ENCODE data around the gene KCNN4. TPM values are rescaled to one million over a fixed set of nuclear protein-coding genes. Genes with fewer than 3 reads are reported as not detected.

The KCNN4 gene
- total RNA-seq, 2 donors from 2014 or later = 91.6 to 118 TPM

GRCh38 chr19:43748685-43749084, 32.1 kb downstream of the KCNN4 start:
- DNase-seq (no peak), ATAC-seq (replicated peaks in 1 of 2) (no peak)
- peak overlapping the region; percentile 76 for H3K27ac Mint-ChIP-seq
- H3K4me1 Mint-ChIP-seq (ENCODE audit: low read depth) = peaks cover 59% of the 10 kb centered on the region
- peaks cover 36 to 38% of the 10 kb centered on the region in 2 donors for H3K36me3 Mint-ChIP-seq (ENCODE audit: insufficient read depth in 2 of 2)
- no peak overlapping the region for H3K4me3 Mint-ChIP-seq
- H3K27me3 Mint-ChIP-seq (ENCODE audit: low read depth) = no peaks in the 10 kb centered on the region
- peaks cover 0 to 2% of the 10 kb centered on the region in 2 donors for H3K9me3 Mint-ChIP-seq

DNA sequence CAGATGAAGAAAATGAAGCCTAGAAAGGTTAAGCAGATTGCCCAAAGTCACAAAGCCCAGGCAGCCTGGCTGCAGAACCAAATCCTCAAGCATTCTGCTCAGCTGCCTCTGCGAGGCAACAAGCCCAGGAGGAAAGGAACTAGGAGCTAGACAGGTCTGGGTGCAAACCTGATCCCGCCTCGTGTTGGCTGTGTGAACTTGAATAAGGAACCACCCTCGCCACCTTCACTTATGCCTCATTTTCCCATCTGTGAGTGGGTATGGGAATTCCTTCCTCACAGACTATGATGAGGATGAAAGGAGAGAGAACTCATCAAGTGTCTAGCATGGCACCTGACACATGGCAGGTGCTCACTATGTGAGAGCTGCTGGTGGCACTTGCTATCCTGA, 32.6 kb downstream of the KCNN4 start:
- H3K4me3 Mint-ChIP-seq = peak overlapping the region in 1 of 2 donors; percentile 52
- no peak for DNase-seq
- peak overlapping the region; percentile 62 for H3K27ac Mint-ChIP-seq
- no peaks in the 10 kb centered on the region for H3K27me3 Mint-ChIP-seq (ENCODE audit: low read depth)
- H3K4me1 Mint-ChIP-seq (ENCODE audit: low read depth) = peaks cover 54% of the 10 kb centered on the region
- H3K36me3 Mint-ChIP-seq (ENCODE audit: insufficient read depth in 2 of 2) = peaks cover 37 to 38% of the 10 kb centered on the region in 2 donors
- peaks cover 0 to 2% of the 10 kb centered on the region in 2 donors for H3K9me3 Mint-ChIP-seq
- no peak for ATAC-seq (replicated peaks in 1 of 2)

- no peaks in the 10 kb centered on the region for H3K9me3 Mint-ChIP-seq
- peaks cover 49% of the 10 kb centered on the region for H3K4me1 Mint-ChIP-seq (ENCODE audit: low read depth)
- no peaks in the 10 kb centered on the region for H3K27me3 Mint-ChIP-seq (ENCODE audit: low read depth)
- H3K27ac Mint-ChIP-seq = peak overlapping the region; percentile 62
- H3K36me3 Mint-ChIP-seq (ENCODE audit: insufficient read depth in 2 of 2) = peaks cover 36 to 39% of the 10 kb centered on the region in 2 donors
- H3K4me3 Mint-ChIP-seq = peak overlapping the region; percentile 15 to 52
- peak in 1 of 2 donors; percentile 15 for DNase-seq
- peak in 1 of 2 donors; percentile 28 for ATAC-seq (replicated peaks in 1 of 2)
Observed at GRCh38 chr19:43747557-43748204, 33.1 kb downstream of the KCNN4 start.

DNA sequence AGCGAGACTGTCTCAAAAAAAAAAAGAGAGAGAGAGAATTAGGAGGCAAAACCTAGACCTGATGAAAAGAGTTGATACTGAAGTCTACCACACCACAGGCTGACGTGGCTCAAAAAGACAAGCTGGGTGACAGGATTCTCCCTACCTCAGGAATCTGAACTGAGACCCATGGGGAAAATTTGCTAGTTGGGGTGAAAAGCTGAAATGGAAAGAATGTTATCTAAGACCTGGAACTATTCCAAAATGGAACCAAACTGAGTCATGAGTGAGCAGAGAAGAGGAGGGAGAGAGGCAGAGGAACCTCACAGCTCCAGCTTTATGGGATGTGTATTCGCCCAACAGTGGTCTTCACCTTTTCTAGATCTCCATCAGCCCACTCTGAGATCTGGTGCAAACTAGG, 37.7 kb downstream of the KCNN4 start:
- no peaks in the 10 kb centered on the region for H3K27me3 Mint-ChIP-seq (ENCODE audit: low read depth)
- DNase-seq (no peak), ATAC-seq (replicated peaks in 1 of 2) (no peak)
- H3K27ac Mint-ChIP-seq = peak overlapping the region; percentile 78
- H3K4me1 Mint-ChIP-seq (ENCODE audit: low read depth) = peaks cover 20% of the 10 kb centered on the region
- no peak overlapping the region for H3K4me3 Mint-ChIP-seq
- peaks cover 25 to 43% of the 10 kb centered on the region in 2 donors for H3K36me3 Mint-ChIP-seq (ENCODE audit: insufficient read depth in 2 of 2)
- H3K9me3 Mint-ChIP-seq = no peaks in the 10 kb centered on the region

GRCh38 chr19:43741075-43741825, 39.5 kb downstream of the KCNN4 start:
- Mint-ChIP-seq H3K27me3 (ENCODE audit: low read depth) (no peaks in the 10 kb centered on the region), H3K9me3 (no peaks in the 10 kb centered on the region), H3K27ac (peak overlapping the region; percentile 5), H3K36me3 (ENCODE audit: insufficient read depth in 2 of 2) (peaks cover 18 to 43% of the 10 kb centered on the region in 2 donors), H3K4me1 (ENCODE audit: low read depth) (peaks cover 16% of the 10 kb centered on the region), H3K4me3 (no peak overlapping the region)
- ATAC-seq (replicated peaks in 1 of 2) = no peak
- DNase-seq = no peak

DNA sequence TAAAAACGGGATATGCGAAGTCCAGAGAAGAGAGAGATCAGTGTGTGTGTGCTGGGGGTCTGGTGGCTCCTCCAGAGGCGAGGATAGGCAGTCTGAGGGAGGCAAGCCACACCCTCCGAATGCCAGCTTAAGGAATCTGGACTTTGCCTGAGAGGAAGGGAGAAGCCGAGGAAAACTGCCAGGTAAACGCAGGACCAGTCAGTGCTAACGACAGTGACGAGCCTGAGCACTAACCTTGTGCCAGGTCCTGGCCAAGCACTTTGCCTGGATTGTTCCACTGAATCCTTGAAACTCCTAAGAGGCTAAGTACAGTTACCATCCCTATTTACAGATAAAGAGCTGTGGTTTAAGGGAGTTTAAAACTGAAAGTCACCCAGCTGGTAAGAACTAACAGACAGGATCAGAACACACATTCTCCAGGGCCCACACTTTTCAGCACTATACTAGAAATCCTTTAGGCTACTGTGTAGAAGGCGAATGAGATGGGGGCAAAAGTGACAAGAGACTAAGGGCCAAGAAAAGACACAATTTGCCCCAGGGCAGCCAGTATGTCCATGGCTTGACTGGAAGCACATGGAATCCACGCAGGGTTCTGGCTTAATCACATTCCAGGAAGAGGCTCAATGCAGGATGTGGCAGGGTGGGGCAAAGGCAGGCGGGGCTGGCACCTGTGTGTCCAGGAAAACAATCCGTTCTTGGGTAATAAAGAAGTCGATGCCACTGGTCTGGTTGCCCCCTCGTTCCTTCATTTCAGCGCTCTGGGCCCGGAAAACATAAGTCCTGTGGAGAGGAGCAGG, 41.1 kb downstream of the KCNN4 start:
- H3K27ac Mint-ChIP-seq = peak overlapping the region; percentile 21
- peaks cover 5% of the 10 kb centered on the region for H3K4me1 Mint-ChIP-seq (ENCODE audit: low read depth)
- peak overlapping the region in 1 of 2 donors; percentile 15 for H3K4me3 Mint-ChIP-seq
- DNase-seq = no peak
- peaks cover 17 to 38% of the 10 kb centered on the region in 2 donors for H3K36me3 Mint-ChIP-seq (ENCODE audit: insufficient read depth in 2 of 2)
- H3K9me3 Mint-ChIP-seq = no peaks in the 10 kb centered on the region
- H3K27me3 Mint-ChIP-seq (ENCODE audit: low read depth) = no peaks in the 10 kb centered on the region
- no peak for ATAC-seq (replicated peaks in 1 of 2)

DNA sequence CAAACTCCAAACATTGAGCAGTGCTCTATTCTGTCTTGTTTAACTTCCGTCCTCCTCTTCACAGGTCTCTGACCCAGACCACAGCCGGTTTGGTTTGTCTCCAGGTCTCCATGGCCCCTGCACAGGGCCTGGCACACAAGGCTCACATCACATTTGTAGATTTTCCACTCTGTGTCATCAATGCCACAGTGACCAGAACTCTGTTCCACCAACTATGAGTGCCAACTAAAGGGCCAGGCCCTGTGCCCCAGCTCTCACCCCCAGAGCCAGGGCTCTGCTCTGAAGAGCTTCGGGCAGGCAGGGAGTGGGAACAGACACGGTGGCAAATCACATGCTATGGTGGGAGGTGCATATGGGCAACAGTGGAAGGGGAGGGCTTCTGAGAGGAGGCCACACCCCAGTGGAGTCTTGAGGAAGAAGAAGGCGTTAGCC, 42.0 kb downstream of the KCNN4 start:
- peaks cover 13 to 32% of the 10 kb centered on the region in 2 donors for H3K36me3 Mint-ChIP-seq (ENCODE audit: insufficient read depth in 2 of 2)
- ATAC-seq (replicated peaks in 1 of 2) (peak in 1 of 2 donors; percentile 52), DNase-seq (no peak)
- H3K4me3 Mint-ChIP-seq = peak overlapping the region in 1 of 2 donors; percentile 15
- peaks cover 5% of the 10 kb centered on the region for H3K4me1 Mint-ChIP-seq (ENCODE audit: low read depth)
- no peaks in the 10 kb centered on the region for H3K9me3 Mint-ChIP-seq
- H3K27me3 Mint-ChIP-seq (ENCODE audit: low read depth) = no peaks in the 10 kb centered on the region
- peak overlapping the region; percentile 21 for H3K27ac Mint-ChIP-seq

- H3K36me3 Mint-ChIP-seq (ENCODE audit: insufficient read depth in 2 of 2) = peaks cover 7 to 22% of the 10 kb centered on the region in 2 donors
- H3K4me1 Mint-ChIP-seq (ENCODE audit: low read depth) = peaks cover 5% of the 10 kb centered on the region
- ATAC-seq (replicated peaks in 1 of 2) (no peak), DNase-seq (no peak)
- H3K4me3 Mint-ChIP-seq = no peak overlapping the region
- H3K27ac Mint-ChIP-seq = no peak overlapping the region
- H3K27me3 Mint-ChIP-seq (ENCODE audit: low read depth) = no peaks in the 10 kb centered on the region
- no peaks in the 10 kb centered on the region for H3K9me3 Mint-ChIP-seq
Observed at GRCh38 chr19:43735957-43736356, 44.8 kb downstream of the KCNN4 start.

- no peak overlapping the region for H3K27ac Mint-ChIP-seq
Observed at GRCh38 chr19:43735013-43735412, 45.8 kb downstream of the KCNN4 start.

DNA sequence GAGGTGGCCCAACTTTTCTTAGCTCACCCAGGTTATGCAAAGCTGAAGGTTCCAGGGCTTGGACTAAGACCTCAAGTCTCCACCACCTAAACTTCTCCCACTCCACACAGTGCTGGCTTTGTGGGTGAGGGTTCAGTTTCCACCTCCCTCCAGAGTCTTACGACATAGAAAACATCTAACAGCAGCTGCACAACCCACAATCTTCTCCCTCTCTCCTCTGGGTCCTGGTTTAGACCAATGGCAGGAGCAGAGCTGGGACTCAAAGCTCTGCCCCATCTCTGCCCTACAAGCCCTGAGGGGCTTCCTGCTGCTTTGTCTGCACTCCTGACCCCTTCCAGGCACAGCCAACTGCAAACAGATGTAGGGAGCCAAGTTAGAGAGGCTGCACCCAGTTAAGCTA, 48.9 kb downstream of the KCNN4 start:
- H3K4me1 Mint-ChIP-seq (ENCODE audit: low read depth) = no peaks in the 10 kb centered on the region
- no peaks in the 10 kb centered on the region for H3K27me3 Mint-ChIP-seq (ENCODE audit: low read depth)
- no peak overlapping the region for H3K27ac Mint-ChIP-seq
- H3K36me3 Mint-ChIP-seq (ENCODE audit: insufficient read depth in 2 of 2) = peaks cover 2 to 17% of the 10 kb centered on the region in 2 donors
- H3K4me3 Mint-ChIP-seq = no peak overlapping the region
- no peak for DNase-seq
- no peaks in the 10 kb centered on the region for H3K9me3 Mint-ChIP-seq
- ATAC-seq (replicated peaks in 1 of 2) = no peak

More at GRCh38 chr19:43735013-43735412, 45.8 kb downstream of the KCNN4 start:
- H3K36me3 Mint-ChIP-seq (ENCODE audit: insufficient read depth in 2 of 2) = peaks cover 5 to 18% of the 10 kb centered on the region in 2 donors
- no peaks in the 10 kb centered on the region for H3K9me3 Mint-ChIP-seq
- H3K4me3 Mint-ChIP-seq = no peak overlapping the region
- no peak for DNase-seq
- H3K27me3 Mint-ChIP-seq (ENCODE audit: low read depth) = no peaks in the 10 kb centered on the region
- no peak for ATAC-seq (replicated peaks in 1 of 2)
- peaks cover 5% of the 10 kb centered on the region for H3K4me1 Mint-ChIP-seq (ENCODE audit: low read depth)

- Mint-ChIP-seq H3K36me3 (ENCODE audit: insufficient read depth in 2 of 2) (peaks cover 0 to 15% of the 10 kb centered on the region in 2 donors), H3K9me3 (no peaks in the 10 kb centered on the region), H3K27me3 (ENCODE audit: low read depth) (no peaks in the 10 kb centered on the region), H3K4me3 (no peak overlapping the region), H3K4me1 (ENCODE audit: low read depth) (no peaks in the 10 kb centered on the region), H3K27ac (no peak overlapping the region)
- DNase-seq (no peak), ATAC-seq (replicated peaks in 1 of 2) (no peak)
Observed at GRCh38 chr19:43731346-43731745, 49.4 kb downstream of the KCNN4 start.

- DNase-seq (no peak), ATAC-seq (replicated peaks in 1 of 2) (no peak)
- Mint-ChIP-seq H3K4me3 (no peak overlapping the region), H3K9me3 (no peaks in the 10 kb centered on the region), H3K4me1 (ENCODE audit: low read depth) (no peaks in the 10 kb centered on the region), H3K27ac (no peak overlapping the region), H3K36me3 (ENCODE audit: insufficient read depth in 2 of 2) (peaks cover 0 to 10% of the 10 kb centered on the region in 2 donors), H3K27me3 (ENCODE audit: low read depth) (no peaks in the 10 kb centered on the region)
Observed at GRCh38 chr19:43729919-43730318, 50.9 kb downstream of the KCNN4 start.

DNA sequence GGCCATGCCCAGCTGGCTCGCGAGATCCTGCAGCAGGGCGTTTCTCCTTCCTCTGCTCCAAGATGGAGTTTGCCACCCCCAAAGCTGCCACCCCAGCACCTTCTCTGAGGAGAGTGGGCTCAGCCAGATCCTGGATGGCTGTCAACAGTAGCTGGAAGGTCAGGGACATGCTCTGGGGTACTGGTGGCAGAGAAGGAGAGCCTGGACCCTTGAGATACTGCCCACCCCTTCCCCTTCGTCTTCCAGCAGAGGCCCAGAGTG, 53.2 kb downstream of the KCNN4 start:
- no peak overlapping the region for H3K4me3 Mint-ChIP-seq
- no peak for ATAC-seq (replicated peaks in 1 of 2)
- no peak for DNase-seq
- no peaks in the 10 kb centered on the region for H3K9me3 Mint-ChIP-seq
- no peaks in the 10 kb centered on the region for H3K27me3 Mint-ChIP-seq (ENCODE audit: low read depth)
- no peak overlapping the region for H3K27ac Mint-ChIP-seq
- peaks cover 0 to 9% of the 10 kb centered on the region in 2 donors for H3K36me3 Mint-ChIP-seq (ENCODE audit: insufficient read depth in 2 of 2)
- no peaks in the 10 kb centered on the region for H3K4me1 Mint-ChIP-seq (ENCODE audit: low read depth)

Data from activated T-cell treated with anti-CD3 and anti-CD28 coated beads, Interleukin-2, amount 50 U/mL, for 72 hours (primary cell).